ENCODE data around the gene RRP15.

Gene RRP15

GRCh38 chr1:218384581-218384993 lies 99.5 kb downstream of the RRP15 start:
- DNase-seq: no peak
